B cell (primary cell): Measurements from ENCODE around the gene TTC39C. TPM values are rescaled to one million over a fixed set of nuclear protein-coding genes. Genes with fewer than 3 reads are reported as not detected.

ENCODE experiments used
- ATAC-seq: fragments of 200-7000 bp; cut with Tn5 transposase; one replicate; pipeline ENCODE4 v1.10.0; 2021; ENCODE audit warnings: low read depth, mild to moderate bottlenecking, moderate number of reproducible peaks, moderate library complexity
- CTCF ChIA-PET: fragments of 350-600 bp; sonication (Branson Sonifier 250); formaldehyde crosslinking; loops from one replicate; lab custom pipeline; 2021; ENCODE audit warnings: antibody characterized with exemption, inconsistent platforms; lab: Charles Lee
- POLR2A ChIA-PET: fragments of 350-600 bp; sonication (Branson Sonifier 250); formaldehyde crosslinking; loops from one replicate; lab custom pipeline; 2021; ENCODE audit warnings: antibody characterized with exemption; lab: Charles Lee
- DNase-seq: peaks from one replicate; pipeline ENCODE4 v3.0.0; 2013
- H2AFZ ChIP-seq: 2 replicates; pipeline ENCODE4 v1.6.1; 2012; ENCODE audit warnings: mild to moderate bottlenecking, low read depth, low read length; ENCODE audit not compliant: insufficient read depth, poor library complexity, severe bottlenecking
- H3K27ac ChIP-seq, 2 donors: 1 replicate in 1 of 2; 2 replicates in 1 of 2; pipeline ENCODE4 v1.5.1; 2012 to 2013; ENCODE audit warnings: low read length in 2 of 2, mild to moderate bottlenecking in 2 of 2, moderate library complexity in 1 of 2
- H3K27me3 ChIP-seq, 4 experiments: fragments of 200-600 bp in 1 of 4; sonication (generic) in 1 of 4; replicated peaks in 1 of 4; 1 replicate in 2 of 4; 2 replicates in 2 of 4; pipeline versions ENCODE4 v1.6.1 to v1.7.0; 2013 to 2016; ENCODE audit warnings: low read length in 3 of 4, mild to moderate bottlenecking in 2 of 4, mixed read lengths in 1 of 4, moderate library complexity in 1 of 4; ENCODE audit not compliant: insufficient read depth in 4 of 4, control insufficient read depth in 3 of 4; ENCODE audit errors: control extremely low read depth in 1 of 4
- H3K36me3 ChIP-seq, 2 experiments: replicated peaks in 1 of 2; 1 replicate in 1 of 2; 2 replicates in 1 of 2; pipeline versions ENCODE4 v1.6.1 to v1.7.1; 2013; ENCODE audit warnings: low read length in 1 of 2; ENCODE audit not compliant: insufficient read depth in 2 of 2, control insufficient read depth in 1 of 2; ENCODE audit errors: control extremely low read depth in 1 of 2, extremely low read depth in 1 of 2
- H3K4me1 ChIP-seq, 2 donors: fragments of 200-600 bp in 1 of 2; sonication (generic) in 1 of 2; 1 replicate in 1 of 2; 2 replicates in 1 of 2; pipeline versions ENCODE4 v1.5.1 to v1.6.1; 2013 to 2017; ENCODE audit warnings: low read length in 2 of 2; ENCODE audit not compliant: control insufficient read depth in 2 of 2, insufficient read depth in 2 of 2
- H3K4me2 ChIP-seq: replicated peaks from 2 replicates; pipeline ENCODE3; 2012; ENCODE audit warnings: mild to moderate bottlenecking, low read depth, low read length; ENCODE audit not compliant: poor library complexity, severe bottlenecking
- H3K4me3 ChIP-seq, 5 experiments: fragments of 200-600 bp in 1 of 5; sonication (generic) in 1 of 5; 1 replicate in 3 of 5; 2 replicates in 2 of 5; pipeline versions ENCODE4 v1.5.1 to v1.7.0; 2011 to 2016; ENCODE audit warnings: low read length in 4 of 5, mild to moderate bottlenecking in 4 of 5, low read depth in 2 of 5, control low read depth in 1 of 5, moderate library complexity in 1 of 5; ENCODE audit not compliant: insufficient read depth in 1 of 5; ENCODE audit errors: control extremely low read depth in 1 of 5, extremely low read depth in 1 of 5
- H3K79me2 ChIP-seq: fragments of 200-600 bp; sonication (generic); one replicate; pipeline ENCODE4 v1.6.0; 2016; ENCODE audit warnings: low read length; ENCODE audit not compliant: control insufficient read depth, insufficient read depth
- H3K9ac ChIP-seq: fragments of 200-600 bp; sonication (generic); 2 replicates; pipeline ENCODE4 v1.6.1; 2017; ENCODE audit warnings: mild to moderate bottlenecking, low read length, moderate library complexity
- H3K9me3 ChIP-seq, 3 donors: one replicate each; pipeline versions ENCODE4 v1.6.1 to v1.7.1; 2013; ENCODE audit warnings: low read length in 2 of 3; ENCODE audit not compliant: control insufficient read depth in 2 of 3, insufficient read depth in 1 of 3; ENCODE audit errors: control extremely low read depth in 1 of 3
- H4K20me1 ChIP-seq: 2 replicates; pipeline ENCODE4 v1.6.0; 2012; ENCODE audit warnings: mild to moderate bottlenecking, low read length; ENCODE audit not compliant: insufficient read depth, control insufficient read depth, poor library complexity, severe bottlenecking
- H3K27ac Mint-ChIP-seq: one replicate; pipeline ENCODE4 v1.8.0; 2021; ENCODE audit warnings: mixed read lengths
- H3K27me3 Mint-ChIP-seq: one replicate; pipeline ENCODE4 v1.8.0; 2021; ENCODE audit warnings: mixed read lengths
- H3K4me1 Mint-ChIP-seq: one replicate; pipeline ENCODE4 v1.8.0; 2021; ENCODE audit warnings: mixed read lengths
- H3K4me3 Mint-ChIP-seq: one replicate; pipeline ENCODE4 v1.8.0; 2021; ENCODE audit warnings: mixed read lengths
- H3K9me3 Mint-ChIP-seq: one replicate; pipeline ENCODE4 v1.8.0; 2022; ENCODE audit warnings: mixed read lengths; ENCODE audit not compliant: insufficient read depth
- EZH2 ChIP-seq: IDR thresholded peaks from 2 replicates; pipeline ENCODE4 v1.6.1; 2012; ENCODE audit warnings: borderline replicate concordance, low read depth, mild to moderate bottlenecking, moderate library complexity, low read length; ENCODE audit not compliant: insufficient read depth, poor library complexity, severe bottlenecking
- WGBS: methylation state at CpG from one replicate; pipeline ENCODE4 v1.1.5; 2013; ENCODE audit warnings: missing lambda C conversion rate; ENCODE audit not compliant: insufficient coverage; 5-methylcytosine and 5-hydroxymethylcytosine counted together
- intact Hi-C: fragments of 100-400 bp; cut with micrococcal nuclease; formaldehyde crosslinking; loops from one replicate; pipeline ENCODE4 v1.10.0; 2022
- polyA plus RNA-seq: library from polyadenylated mRNA; depleted of rRNA; stranded (reverse); fragments of >200 nt; gene quantifications from 2 replicates; pipeline ENCODE4 v1.2.3, GENCODE V29; 2012
- total RNA-seq, 2 donors: library from RNA; stranded (reverse); fragments of 120-200 nt in 1 of 2; gene quantifications; 1 replicate in 1 of 2; 2 replicates in 1 of 2; pipeline versions ENCODE4 v1.2.3 to v1.2.4, GENCODE V29; 2013 to 2022
- TF ChIP-seq, protein P1 (sequence below): fragments of 200-600 bp; IDR thresholded peaks from one replicate; pipeline ENCODE4 v1.8.0; 2022; ENCODE audit warnings: antibody characterized with exemption, mild to moderate bottlenecking

Gene TTC39C
- total and polyA plus RNA-seq, 2 donors (not counting 1 experiment from before 2014, with no cell fraction given), result 22.3 to 44.3 TPM

DNA sequence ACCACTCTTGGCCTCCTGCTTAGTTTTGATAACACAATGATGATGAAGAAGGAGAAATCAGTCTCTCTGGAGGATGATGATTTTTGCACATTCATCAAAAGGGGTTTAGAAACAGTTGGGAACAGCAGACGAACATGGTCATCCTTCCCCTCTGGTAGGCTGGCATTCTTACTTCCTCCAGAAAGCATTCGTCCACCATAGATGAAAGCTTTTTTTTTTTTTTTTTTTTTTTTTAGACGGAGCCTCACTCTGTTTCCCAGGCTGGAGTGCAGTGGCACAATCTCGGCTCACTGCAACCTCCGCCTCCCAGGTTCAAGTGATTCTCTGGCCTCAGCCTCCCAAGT lies 43.5 kb upstream of the TTC39C start:
- Histone ChIP-seq H3K36me3 (no peaks in the 10 kb centered on the region), H3K27ac (peak overlapping the region; percentile 85 to 88), H3K4me2 (peak overlapping the region; percentile 70), H2AFZ (peak overlapping the region; percentile 73), H3K4me1 (peaks cover 47 to 57% of the 10 kb centered on the region in 2 donors), H3K9me3 (peaks cover 0 to 7% (median 0%) of the 10 kb centered on the region in 3 donors), H3K79me2 (no peaks in the 10 kb centered on the region), H4K20me1 (no peaks in the 10 kb centered on the region), H3K9ac (peak overlapping the region; percentile 36), H3K27me3 (no peaks in the 10 kb centered on the region), H3K4me3 (peak overlapping the region in 1 of 5 experiments; percentile 48)
- H3K9me3 Mint-ChIP-seq, result peaks cover 6% of the 10 kb centered on the region
- H3K4me1 Mint-ChIP-seq, result peaks cover 67% of the 10 kb centered on the region
- H3K27me3 Mint-ChIP-seq, result no peaks in the 10 kb centered on the region
- POLR2A ChIA-PET, result interaction anchor here (0.6 to 1.1 kb wide), 2 partner anchors 34 to 406 kb away, joined by 3 read pairs; no protein-coding TSS in a partner anchor
- ATAC-seq (no peak), DNase-seq (no peak)
- intact Hi-C loops, result loop anchor here (10.0 kb wide), 1 partner anchor 454 kb away; the partner anchor contains the start of gene IMPACT
- TF ChIP-seq, protein P1, sequence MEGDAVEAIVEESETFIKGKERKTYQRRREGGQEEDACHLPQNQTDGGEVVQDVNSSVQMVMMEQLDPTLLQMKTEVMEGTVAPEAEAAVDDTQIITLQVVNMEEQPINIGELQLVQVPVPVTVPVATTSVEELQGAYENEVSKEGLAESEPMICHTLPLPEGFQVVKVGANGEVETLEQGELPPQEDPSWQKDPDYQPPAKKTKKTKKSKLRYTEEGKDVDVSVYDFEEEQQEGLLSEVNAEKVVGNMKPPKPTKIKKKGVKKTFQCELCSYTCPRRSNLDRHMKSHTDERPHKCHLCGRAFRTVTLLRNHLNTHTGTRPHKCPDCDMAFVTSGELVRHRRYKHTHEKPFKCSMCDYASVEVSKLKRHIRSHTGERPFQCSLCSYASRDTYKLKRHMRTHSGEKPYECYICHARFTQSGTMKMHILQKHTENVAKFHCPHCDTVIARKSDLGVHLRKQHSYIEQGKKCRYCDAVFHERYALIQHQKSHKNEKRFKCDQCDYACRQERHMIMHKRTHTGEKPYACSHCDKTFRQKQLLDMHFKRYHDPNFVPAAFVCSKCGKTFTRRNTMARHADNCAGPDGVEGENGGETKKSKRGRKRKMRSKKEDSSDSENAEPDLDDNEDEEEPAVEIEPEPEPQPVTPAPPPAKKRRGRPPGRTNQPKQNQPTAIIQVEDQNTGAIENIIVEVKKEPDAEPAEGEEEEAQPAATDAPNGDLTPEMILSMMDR, result no peak
- no peak for TF ChIP-seq EZH2
- peak overlapping the region; percentile 84 for H3K4me3 Mint-ChIP-seq
- 96% methylated on average over 3 of the region's 5 CpGs for WGBS
- CTCF ChIA-PET, result no interaction called here
- peak overlapping the region; percentile 98 for H3K27ac Mint-ChIP-seq

DNA sequence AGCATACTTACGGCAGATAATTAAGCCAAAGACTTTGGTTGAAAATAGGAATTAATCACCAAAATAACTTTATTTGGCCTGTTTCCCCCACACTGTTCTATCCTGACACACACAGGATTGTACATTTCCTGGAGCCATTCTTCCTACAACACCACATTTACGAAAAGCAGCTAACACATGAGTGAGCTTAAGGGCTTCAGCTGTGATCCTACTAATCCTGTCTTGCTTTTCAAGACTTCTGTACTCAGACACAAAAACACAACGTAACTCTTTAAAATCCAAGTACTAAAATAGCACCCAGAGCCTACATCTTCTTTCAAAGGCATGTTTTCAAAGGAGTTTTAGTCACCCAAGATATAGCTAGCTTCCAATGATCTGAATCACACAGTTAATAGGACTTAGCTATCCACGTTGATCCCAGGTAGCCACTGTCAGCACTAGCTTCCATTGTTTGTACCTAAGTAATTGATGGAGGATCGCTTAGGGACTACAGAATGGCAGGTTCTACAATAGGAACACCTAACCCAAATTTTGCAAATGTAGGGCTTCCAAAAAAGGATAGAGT lies 42.8 kb upstream of the TTC39C start:
- peaks cover 6% of the 10 kb centered on the region for H3K9me3 Mint-ChIP-seq
- no peaks in the 10 kb centered on the region for H3K27me3 Mint-ChIP-seq
- H3K4me2 ChIP-seq, result no peak overlapping the region
- H2AFZ ChIP-seq, result no peak overlapping the region
- no peaks in the 10 kb centered on the region for H4K20me1 ChIP-seq
- no peak for TF ChIP-seq EZH2
- TF ChIP-seq, protein P1, result no peak
- peaks cover 44 to 51% of the 10 kb centered on the region in 2 donors for H3K4me1 ChIP-seq
- DNase-seq, result no peak
- H3K4me3 Mint-ChIP-seq, result no peak overlapping the region
- H3K27ac Mint-ChIP-seq, result peak overlapping the region; percentile 84
- POLR2A ChIA-PET, result interaction anchor here (1.1 kb wide), 1 partner anchor 34 kb away, joined by 3 read pairs; no protein-coding TSS in a partner anchor
- no peaks in the 10 kb centered on the region for H3K27me3 ChIP-seq
- 92% methylated on average over 3 of the region's 5 CpGs for WGBS
- H3K79me2 ChIP-seq, result no peaks in the 10 kb centered on the region
- peaks cover 64% of the 10 kb centered on the region for H3K4me1 Mint-ChIP-seq
- intact Hi-C loops, result loop anchor here (10.0 kb wide), 1 partner anchor 453 kb away; the partner anchor contains the start of gene IMPACT
- no peak overlapping the region for H3K27ac ChIP-seq
- no peak overlapping the region for H3K9ac ChIP-seq
- H3K4me3 ChIP-seq, result no peak overlapping the region
- CTCF ChIA-PET, result interaction anchor here (0.6 to 1.0 kb wide), 2 partner anchors 41 to 53 kb away, joined by 3 read pairs; no protein-coding TSS in a partner anchor
- no peaks in the 10 kb centered on the region for H3K36me3 ChIP-seq
- H3K9me3 ChIP-seq, result peaks cover 0 to 7% (median 0%) of the 10 kb centered on the region in 3 donors
- ATAC-seq, result no peak
